GM10248 (cell line): ENCODE results near the gene CA10.

ENCODE experiments used
- CTCF ChIA-PET: fragments of 300-600 bp; sonication (Branson Sonifier 250); formaldehyde crosslinking; extraction: SDS; loops from one replicate; lab custom pipeline; 2021; ENCODE audit warnings: antibody characterized with exemption; lab: Yijun Ruan, JAX
- POLR2A ChIA-PET: fragments of 350-650 bp; sonication (Branson Sonifier 250); formaldehyde crosslinking; extraction: SDS; loops from one replicate; lab custom pipeline; 2020; ENCODE audit warnings: antibody characterized with exemption; lab: Yijun Ruan, JAX
- DNase-seq: peaks from one replicate; pipeline ENCODE4 v3.0.0; 2012; ENCODE audit errors: extremely low spot score
- TF ChIP-seq, protein P1 (sequence below): IDR thresholded peaks from 2 replicates; pipeline ENCODE4 v1.5.1; 2012; ENCODE audit warnings: mild to moderate bottlenecking, low read depth; ENCODE audit errors: extremely low read depth, missing control alignments, control extremely low read depth

Gene CA10

DNA sequence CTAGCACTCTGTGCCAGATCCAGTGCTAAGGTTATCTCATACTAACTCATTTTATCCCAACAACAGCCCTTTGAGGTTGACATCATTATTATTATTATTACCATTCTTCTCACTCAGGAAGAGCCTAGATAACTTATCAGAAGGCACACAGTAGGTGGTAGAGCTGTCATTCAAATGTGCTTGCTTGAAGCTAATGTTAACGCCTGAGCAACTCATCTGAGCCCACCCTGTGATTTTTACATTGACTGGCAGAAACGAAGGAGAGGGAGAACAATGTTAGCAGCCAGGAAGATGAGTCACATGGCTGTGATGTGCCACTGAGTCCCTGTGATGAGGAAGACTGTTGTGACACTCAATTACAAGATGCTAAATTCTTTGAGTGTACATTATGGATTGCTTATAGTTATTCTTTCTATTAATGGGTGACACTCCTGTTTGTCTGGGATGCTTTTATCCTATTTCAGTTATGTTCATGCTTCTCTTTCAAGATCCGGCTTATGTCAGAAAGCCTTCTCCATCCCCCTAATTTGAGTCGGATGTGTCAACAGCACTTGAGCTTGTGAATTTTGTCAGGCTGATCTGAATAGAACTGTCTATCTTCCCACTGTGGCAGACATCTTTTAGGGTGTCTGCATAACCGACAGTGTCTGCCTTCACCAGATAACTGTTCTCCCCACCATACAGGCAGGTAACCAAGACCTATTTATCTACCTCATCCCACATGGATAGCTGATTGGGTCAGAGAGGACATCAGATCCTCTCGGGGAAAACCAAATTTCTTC lies 426.4 kb downstream of the CA10 start:
- CTCF ChIA-PET, result interaction anchor here (1.3 to 2.1 kb wide), 3 partner anchors 9 to 14 kb away, joined by 3 to 5 read pairs (median 5); no protein-coding TSS in a partner anchor
- POLR2A ChIA-PET, result no interaction called here
- DNase-seq, result no peak
- TF ChIP-seq, protein P1, sequence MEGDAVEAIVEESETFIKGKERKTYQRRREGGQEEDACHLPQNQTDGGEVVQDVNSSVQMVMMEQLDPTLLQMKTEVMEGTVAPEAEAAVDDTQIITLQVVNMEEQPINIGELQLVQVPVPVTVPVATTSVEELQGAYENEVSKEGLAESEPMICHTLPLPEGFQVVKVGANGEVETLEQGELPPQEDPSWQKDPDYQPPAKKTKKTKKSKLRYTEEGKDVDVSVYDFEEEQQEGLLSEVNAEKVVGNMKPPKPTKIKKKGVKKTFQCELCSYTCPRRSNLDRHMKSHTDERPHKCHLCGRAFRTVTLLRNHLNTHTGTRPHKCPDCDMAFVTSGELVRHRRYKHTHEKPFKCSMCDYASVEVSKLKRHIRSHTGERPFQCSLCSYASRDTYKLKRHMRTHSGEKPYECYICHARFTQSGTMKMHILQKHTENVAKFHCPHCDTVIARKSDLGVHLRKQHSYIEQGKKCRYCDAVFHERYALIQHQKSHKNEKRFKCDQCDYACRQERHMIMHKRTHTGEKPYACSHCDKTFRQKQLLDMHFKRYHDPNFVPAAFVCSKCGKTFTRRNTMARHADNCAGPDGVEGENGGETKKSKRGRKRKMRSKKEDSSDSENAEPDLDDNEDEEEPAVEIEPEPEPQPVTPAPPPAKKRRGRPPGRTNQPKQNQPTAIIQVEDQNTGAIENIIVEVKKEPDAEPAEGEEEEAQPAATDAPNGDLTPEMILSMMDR, result no peak

DNA sequence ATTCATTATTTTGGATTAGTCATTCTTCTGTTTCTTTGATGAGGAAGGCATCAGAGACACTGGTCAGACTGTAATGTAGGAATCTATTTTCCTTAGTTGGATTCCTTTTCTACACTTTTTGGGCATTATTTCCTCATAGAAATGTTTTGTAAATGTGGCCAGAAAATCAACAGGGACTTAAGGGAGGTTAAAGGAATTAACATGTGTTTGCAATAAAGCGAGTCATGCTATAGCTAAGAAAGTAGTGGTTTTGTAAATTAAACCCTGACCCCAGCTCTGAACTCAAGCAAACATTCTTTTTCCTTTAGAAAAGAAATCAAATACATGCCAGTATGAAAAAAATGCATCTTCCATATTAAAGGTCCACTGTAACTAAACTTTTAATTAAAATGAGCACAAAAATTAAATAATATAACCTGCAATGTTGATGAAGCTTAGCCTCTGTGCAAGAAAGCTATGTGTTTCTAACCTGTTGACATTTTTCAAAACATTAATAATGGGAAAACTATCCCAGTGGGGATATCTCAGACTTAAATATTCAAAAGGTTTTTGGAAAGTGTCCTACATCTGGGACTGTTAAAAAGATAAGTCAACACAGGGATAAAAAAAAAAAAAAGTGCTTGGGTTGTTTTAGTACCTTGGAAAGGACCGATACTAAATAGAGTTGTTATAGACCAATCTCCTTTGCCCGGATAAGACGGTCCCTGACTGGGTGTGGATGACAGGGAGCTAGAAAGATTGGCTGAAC lies 428.0 kb downstream of the CA10 start:
- POLR2A ChIA-PET, result no interaction called here
- no peak for DNase-seq
- TF ChIP-seq, protein P1, result no peak

DNA sequence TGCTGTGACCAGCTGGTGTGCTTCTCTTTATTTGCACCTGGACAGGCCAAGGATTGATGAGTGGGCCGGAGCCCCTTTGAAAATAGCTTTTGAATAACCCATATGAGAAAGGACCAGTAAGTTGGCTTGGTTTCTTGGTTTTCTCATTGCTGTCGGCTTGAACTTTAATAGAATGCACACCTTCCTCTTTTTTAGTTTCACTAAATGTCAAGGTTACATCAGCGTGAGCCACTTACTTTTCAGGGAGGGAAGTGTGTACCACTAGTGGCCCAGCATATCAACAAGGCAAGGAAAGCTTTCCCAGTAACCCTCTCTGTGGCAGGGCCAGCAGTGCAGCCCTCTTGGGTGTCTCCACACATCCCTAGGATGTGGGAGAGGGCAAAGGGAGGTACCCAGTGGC lies 433.3 kb downstream of the CA10 start:
- ChIA-PET POLR2A (no interaction called here), CTCF (interaction anchor here (0.9 to 1.6 kb wide), 3 partner anchors 10 to 263 kb away, joined by 3 read pairs; no protein-coding TSS in a partner anchor)
- TF ChIP-seq, protein P1, result no peak
- DNase-seq, result peak; percentile 26

More for the DNA sequence above, 428.0 kb downstream of the CA10 start:
- CTCF ChIA-PET, result no interaction called here

DNA sequence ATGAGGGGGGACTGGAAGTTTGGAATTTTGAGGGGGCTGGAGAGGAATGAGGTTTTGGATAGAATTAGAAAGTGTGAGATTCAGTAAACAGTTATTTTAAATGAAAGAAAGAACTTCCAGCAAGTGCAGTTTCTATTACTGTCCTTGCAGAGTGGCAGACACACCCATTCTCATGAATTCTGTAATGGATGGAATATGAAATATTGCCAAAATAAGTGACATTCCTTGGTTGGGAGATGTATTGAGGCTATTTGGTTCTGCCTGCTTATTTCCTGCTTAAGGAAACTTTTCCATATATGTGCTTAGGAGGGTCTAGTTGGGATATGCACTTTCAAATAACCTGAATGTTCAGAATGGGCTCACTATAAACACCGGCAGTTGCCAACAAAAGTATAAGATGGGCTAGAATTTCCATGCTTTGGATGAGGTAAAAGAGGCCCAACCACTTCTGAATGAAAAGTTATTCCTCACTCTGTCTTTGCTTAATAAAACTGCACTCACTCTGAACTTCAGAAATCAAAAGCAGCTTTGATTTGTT lies 434.4 kb downstream of the CA10 start:
- TF ChIP-seq, protein P1, result no peak
- POLR2A ChIA-PET, result no interaction called here
- CTCF ChIA-PET, result interaction anchor here (0.9 to 1.9 kb wide), 3 partner anchors 9 to 262 kb away, joined by 3 to 5 read pairs (median 3); no protein-coding TSS in a partner anchor
- no peak for DNase-seq

DNA sequence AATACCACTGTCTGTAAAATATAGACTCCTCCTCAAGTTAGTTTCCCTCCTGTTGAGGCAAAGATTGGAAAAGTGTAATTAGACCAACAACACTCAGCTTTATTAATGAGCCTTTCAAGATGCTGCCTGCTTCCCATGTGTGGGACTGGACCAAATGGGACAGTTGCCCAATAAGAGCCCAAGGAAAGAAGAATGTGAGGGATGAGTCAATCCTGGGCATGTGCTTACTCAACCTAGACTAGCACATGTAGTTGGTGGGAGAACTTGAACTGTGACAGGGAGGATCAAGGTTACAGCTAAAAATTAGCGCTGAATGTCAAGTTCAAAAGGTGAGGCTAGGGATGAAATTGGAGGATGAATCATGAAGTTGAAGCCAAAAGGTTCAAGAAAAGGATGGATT lies 435.5 kb downstream of the CA10 start:
- DNase-seq, result no peak
- POLR2A ChIA-PET, result no interaction called here
- CTCF ChIA-PET, result interaction anchor here (1.9 kb wide), 1 partner anchor 10 kb away, joined by 5 read pairs; no protein-coding TSS in a partner anchor
- TF ChIP-seq, protein P1, result no peak

DNA sequence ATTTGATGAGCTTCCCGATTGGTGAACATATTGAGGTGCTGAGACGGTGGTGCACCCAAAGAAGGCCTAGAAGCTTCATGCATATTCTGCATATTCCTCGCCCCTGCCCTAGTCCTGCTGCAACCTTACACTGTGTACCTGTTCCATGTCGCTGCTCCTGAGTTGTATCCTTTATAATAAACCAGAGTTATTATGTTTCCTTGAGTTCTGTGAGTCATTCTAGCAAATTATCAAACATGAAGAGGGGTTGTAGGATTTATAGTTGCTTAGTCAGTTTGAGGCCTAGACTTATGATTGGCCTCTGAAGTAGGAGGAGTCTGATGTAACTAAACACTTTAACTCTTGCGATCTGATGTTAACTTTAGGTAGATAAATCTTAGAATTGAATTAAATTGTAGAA lies 436.8 kb downstream of the CA10 start:
- DNase-seq, result no peak
- ChIA-PET CTCF (no interaction called here), POLR2A (no interaction called here)
- TF ChIP-seq, protein P1, result no peak
